ENCODE measurements around the gene MROH7. TPM values are rescaled to one million over a fixed set of nuclear protein-coding genes. Genes with fewer than 3 reads are reported as not detected.

The MROH7 gene
- total RNA-seq, 2 experiments from 2014 or later: 0.14 to 0.19 TPM

DNA sequence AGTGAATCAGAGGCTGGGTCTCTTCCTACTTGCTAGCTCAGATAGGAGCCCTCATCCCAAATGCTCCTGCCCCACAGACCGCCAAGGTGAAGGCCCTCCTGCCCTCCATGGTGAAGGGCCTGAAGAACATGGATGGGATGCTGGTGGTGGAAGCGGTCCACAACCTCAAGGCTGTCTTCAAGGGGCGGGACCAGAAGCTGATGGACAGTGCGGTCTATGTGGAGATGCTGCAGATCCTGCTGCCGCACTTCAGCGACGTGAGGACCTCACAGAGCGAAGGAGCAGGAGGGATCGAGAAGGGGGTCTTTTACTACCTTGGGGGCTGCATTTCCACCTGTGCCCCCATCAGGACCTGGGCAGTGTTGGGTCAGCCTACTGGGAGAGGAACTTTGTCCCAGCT, 59.5 kb downstream of the MROH7 start:
- TF ChIP-seq CTCF (IDR thresholded peaks at IDR 0.05): no peak
- H3K27me3 ChIP-seq (ENCODE audit: control insufficient read depth in 1 of 2, insufficient read depth in 2 of 2, low read length in 2 of 2): peaks cover 0 to 3% of the 10 kb centered on the region in 2 experiments
- CTCF ChIA-PET: no interaction called here
- no peak overlapping the region for H3K27ac Mint-ChIP-seq
- no peak overlapping the region for H3K27ac ChIP-seq (ENCODE audit: low read depth in 1 of 2, low read length in 2 of 2)
- H3K27me3 Mint-ChIP-seq: peaks cover 19% of the 10 kb centered on the region
- no peaks in the 10 kb centered on the region for H3K4me1 Mint-ChIP-seq (ENCODE audit: low read depth)
- H3K36me3 Mint-ChIP-seq (ENCODE audit: low read depth): no peaks in the 10 kb centered on the region
- POLR2A ChIA-PET: no interaction called here
- ATAC-seq (ENCODE audit: poor library complexity) (no peak), DNase-seq (no peak)
- no peaks in the 10 kb centered on the region for H3K4me1 ChIP-seq (ENCODE audit: insufficient read depth, low read length)
- no peak overlapping the region for H3K4me3 ChIP-seq (ENCODE audit: low read length)
- intact Hi-C loops (cut with DNase I, micrococcal nuclease): no loop called here
- no peaks in the 10 kb centered on the region for H3K9me3 Mint-ChIP-seq
- H3K36me3 ChIP-seq (ENCODE audit: insufficient read depth, low read length): no peaks in the 10 kb centered on the region
- H3K9me3 ChIP-seq (ENCODE audit: control insufficient read depth in 1 of 2, insufficient read depth in 1 of 2, low read length in 2 of 2): no peaks in the 10 kb centered on the region
- H3K4me3 Mint-ChIP-seq: no peak overlapping the region

GRCh38 chr1:54701996-54702395, 60.4 kb downstream of the MROH7 start:
- H3K4me3 Mint-ChIP-seq: no peak overlapping the region
- ChIA-PET POLR2A (no interaction called here), CTCF (no interaction called here)
- H3K27ac Mint-ChIP-seq: no peak overlapping the region
- peaks cover 19% of the 10 kb centered on the region for H3K27me3 Mint-ChIP-seq
- no peaks in the 10 kb centered on the region for H3K4me1 ChIP-seq (ENCODE audit: insufficient read depth, low read length)
- intact Hi-C loops (cut with DNase I, micrococcal nuclease): no loop called here
- H3K9me3 Mint-ChIP-seq: no peaks in the 10 kb centered on the region
- no peak for TF ChIP-seq CTCF (IDR thresholded peaks at IDR 0.05)
- ATAC-seq (ENCODE audit: poor library complexity): no peak
- H3K9me3 ChIP-seq (ENCODE audit: control insufficient read depth in 1 of 2, insufficient read depth in 1 of 2, low read length in 2 of 2): no peaks in the 10 kb centered on the region
- no peak overlapping the region for H3K27ac ChIP-seq (ENCODE audit: low read depth in 1 of 2, low read length in 2 of 2)
- no peaks in the 10 kb centered on the region for H3K36me3 ChIP-seq (ENCODE audit: insufficient read depth, low read length)
- no peaks in the 10 kb centered on the region for H3K36me3 Mint-ChIP-seq (ENCODE audit: low read depth)
- no peaks in the 10 kb centered on the region for H3K4me1 Mint-ChIP-seq (ENCODE audit: low read depth)
- no peak for DNase-seq
- H3K27me3 ChIP-seq (ENCODE audit: control insufficient read depth in 1 of 2, insufficient read depth in 2 of 2, low read length in 2 of 2): peaks cover 0 to 3% of the 10 kb centered on the region in 2 experiments
- no peak overlapping the region for H3K4me3 ChIP-seq (ENCODE audit: low read length)

GRCh38 chr1:54703471-54703870, 61.9 kb downstream of the MROH7 start:
- Mint-ChIP-seq H3K4me1 (ENCODE audit: low read depth) (no peaks in the 10 kb centered on the region), H3K9me3 (no peaks in the 10 kb centered on the region), H3K27ac (no peak overlapping the region), H3K36me3 (ENCODE audit: low read depth) (no peaks in the 10 kb centered on the region), H3K4me3 (no peak overlapping the region), H3K27me3 (peaks cover 32% of the 10 kb centered on the region)
- POLR2A ChIA-PET: no interaction called here
- H3K27ac ChIP-seq (ENCODE audit: low read depth in 1 of 2, low read length in 2 of 2): no peak overlapping the region
- CTCF ChIA-PET: no interaction called here
- H3K9me3 ChIP-seq (ENCODE audit: control insufficient read depth in 1 of 2, insufficient read depth in 1 of 2, low read length in 2 of 2): no peaks in the 10 kb centered on the region
- DNase-seq (no peak), ATAC-seq (ENCODE audit: poor library complexity) (no peak)
- H3K36me3 ChIP-seq (ENCODE audit: insufficient read depth, low read length): no peaks in the 10 kb centered on the region
- peaks cover 0 to 3% of the 10 kb centered on the region in 2 experiments for H3K27me3 ChIP-seq (ENCODE audit: control insufficient read depth in 1 of 2, insufficient read depth in 2 of 2, low read length in 2 of 2)
- TF ChIP-seq CTCF (IDR thresholded peaks at IDR 0.05): no peak
- no peaks in the 10 kb centered on the region for H3K4me1 ChIP-seq (ENCODE audit: insufficient read depth, low read length)
- no peak overlapping the region for H3K4me3 ChIP-seq (ENCODE audit: low read length)
- intact Hi-C loops (cut with DNase I, micrococcal nuclease): no loop called here
